Measurements from ENCODE around the gene STYK1.
"Not testable (repeated sequence)": the region's sequence is repeated elsewhere in the genome, so short reads cannot be mapped to it uniquely, and the experiment has no call there.

STYK1 gene

GRCh38 chr12:10618338-10618987 lies 55.4 kb downstream of the STYK1 start:
- DNase-seq, result no peak

- DNase-seq, result no peak
Observed at GRCh38 chr12:10617863-10618262, 56.0 kb downstream of the STYK1 start.

- DNase-seq, result no peak
Observed at GRCh38 chr12:10615532-10615931, 58.3 kb downstream of the STYK1 start.

GRCh38 chr12:10614056-10614370 lies 59.8 kb downstream of the STYK1 start:
- DNase-seq, result no peak

- DNase-seq, result peak; percentile 95 to 100
Observed at GRCh38 chr12:10613349-10614055, 60.4 kb downstream of the STYK1 start, which contains the start of gene MAGOHB. TSS of gene MAGOHB (minus strand) at chr12:10613609. CDS start at chr12:10613532, 77 bp downstream.

GRCh38 chr12:10612984-10613348 lies 60.9 kb downstream of the STYK1 start:
- DNase-seq, result no peak

GRCh38 chr12:10612110-10612509 lies 61.7 kb downstream of the STYK1 start:
- DNase-seq, result no peak

GRCh38 chr12:10611258-10611657 lies 62.6 kb downstream of the STYK1 start:
- DNase-seq, result not testable (repeated sequence)

GRCh38 chr12:10610188-10610587 lies 63.7 kb downstream of the STYK1 start:
- no peak for DNase-seq

- DNase-seq, result no peak
Observed at GRCh38 chr12:10607885-10608458, 65.9 kb downstream of the STYK1 start.

GRCh38 chr12:10601860-10602259 lies 72.0 kb downstream of the STYK1 start:
- no peak for DNase-seq

- DNase-seq, result no peak
Observed at GRCh38 chr12:10600988-10601387, 72.9 kb downstream of the STYK1 start.

GRCh38 chr12:10595881-10596280 lies 78.0 kb downstream of the STYK1 start:
- DNase-seq, result no peak

- DNase-seq, result no peak
Observed at GRCh38 chr12:10590966-10591365, 82.9 kb downstream of the STYK1 start.

- no peak for DNase-seq
Observed at GRCh38 chr12:10584415-10584814, 89.4 kb downstream of the STYK1 start.

- DNase-seq, result no peak
Observed at GRCh38 chr12:10582704-10583103, 91.1 kb downstream of the STYK1 start.

- not testable (repeated sequence) for DNase-seq
Observed at GRCh38 chr12:10582133-10582532, 91.7 kb downstream of the STYK1 start.

- no peak for DNase-seq
Observed at GRCh38 chr12:10574307-10574706, 99.5 kb downstream of the STYK1 start.

GRCh38 chr12:10572021-10572490 lies 101.8 kb downstream of the STYK1 start:
- DNase-seq, result not testable (repeated sequence)

GRCh38 chr12:10571141-10571540 lies 102.7 kb downstream of the STYK1 start:
- no peak for DNase-seq
